H1 (cell line): Measurements from ENCODE around the gene CELF2. TPM values are rescaled to one million over a fixed set of nuclear protein-coding genes. Genes with fewer than 3 reads are reported as not detected.

Experiments used
- ATF2 ChIP-seq: IDR thresholded peaks from 2 replicates; pipeline ENCODE4 v1.6.1; 2012; ENCODE audit warnings: low read length, inconsistent platforms
- NANOG ChIP-seq: IDR thresholded peaks from 2 replicates; pipeline ENCODE4 v1.6.1; 2011; ENCODE audit warnings: low read length, low read depth, mild to moderate bottlenecking, inconsistent platforms; ENCODE audit not compliant: insufficient read depth, poor library complexity, severe bottlenecking
- RBBP5 ChIP-seq: IDR thresholded peaks from 2 replicates; pipeline ENCODE4 v1.7.1; 2012; ENCODE audit warnings: low read depth, mild to moderate bottlenecking, inconsistent platforms, low read length, moderate library complexity, borderline replicate concordance
- polyA plus RNA-seq, 7 experiments: library from polyadenylated mRNA; depleted of rRNA in 3 of 7; stranded (reverse) in 5 of 7; unstranded in 2 of 7; fragments of >200 nt in 5 of 7; fragments of 200-250 nt in 2 of 7; gene quantifications; 1 replicate in 5 of 7; 2 replicates in 1 of 7; 4 replicates in 1 of 7; pipeline versions ENCODE4 v1.2.1 to v1.2.3, GENCODE V29; 2011 to 2013; ENCODE audit warnings: missing spikeins in 2 of 7, mixed read lengths in 2 of 7
- total RNA-seq: library from RNA; stranded (reverse); fragmentation: NEBNext Ultra II Directional; extraction: Animal tissue kit (Norgen Biotek cat#: 25700); gene quantifications from 2 replicates; pipeline ENCODE4 v1.2.1, GENCODE V29; 2021
- TF ChIP-seq, protein P1 (sequence below): IDR thresholded peaks from 2 replicates; pipeline ENCODE4 v1.6.1; 2012; ENCODE audit warnings: inconsistent platforms

Gene CELF2
- total and polyA plus RNA-seq, 2 of the 8 experiments (the other 6 are each of a cell fraction or from before 2014, with no cell fraction given), result 18.3 to 22.7 TPM

DNA sequence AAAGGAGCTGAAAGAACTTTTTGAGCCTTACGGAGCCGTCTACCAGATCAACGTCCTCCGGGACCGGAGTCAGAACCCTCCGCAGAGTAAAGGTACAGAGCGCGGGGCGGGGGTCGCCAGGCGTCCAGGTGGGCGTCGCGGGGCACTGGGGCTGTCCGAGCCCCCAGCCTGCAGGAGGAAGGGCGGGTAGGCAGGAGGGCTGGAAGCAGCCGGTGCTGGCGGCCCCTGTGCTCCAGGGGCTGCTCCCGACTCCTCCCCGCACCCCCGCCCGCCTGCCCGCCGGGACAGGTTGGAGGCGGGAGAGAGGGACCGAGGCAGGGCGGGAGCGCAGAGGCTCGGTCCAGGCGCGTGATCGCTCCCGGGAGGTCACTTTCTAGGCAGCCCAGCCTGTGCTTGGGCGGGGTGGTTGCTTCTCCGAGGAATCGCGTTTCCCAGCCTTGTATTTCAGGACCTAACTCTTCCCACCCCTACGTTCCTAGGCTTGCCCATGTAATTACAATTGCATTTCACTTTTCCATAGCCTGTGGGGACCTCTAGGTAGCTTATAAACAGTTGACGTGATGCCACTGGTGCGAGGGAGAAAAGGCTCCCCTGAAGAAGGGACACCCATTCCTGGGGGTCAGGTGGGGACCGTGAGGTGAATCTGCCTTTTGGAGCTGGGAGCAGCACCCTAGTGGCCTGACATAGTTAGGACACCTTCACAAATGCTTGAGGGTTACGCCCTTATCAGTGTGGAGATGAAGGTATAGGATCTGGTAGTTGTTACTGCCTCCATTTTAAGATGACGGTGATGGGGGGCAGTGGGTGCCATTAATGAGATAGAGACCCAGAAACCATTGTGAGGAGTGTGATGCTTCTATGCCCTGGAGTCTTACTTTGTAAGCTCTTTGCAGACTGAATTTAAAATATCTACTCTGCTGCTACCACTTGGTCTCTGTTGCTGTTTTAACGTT, 148.2 kb downstream of the CELF2 start (continued):
- TF ChIP-seq RBBP5 (0 out of 2 replicates have a peak, but pooled peaks have one; percentile 72), NANOG (no peak), ATF2 (no peak)
- TF ChIP-seq, protein P1, sequence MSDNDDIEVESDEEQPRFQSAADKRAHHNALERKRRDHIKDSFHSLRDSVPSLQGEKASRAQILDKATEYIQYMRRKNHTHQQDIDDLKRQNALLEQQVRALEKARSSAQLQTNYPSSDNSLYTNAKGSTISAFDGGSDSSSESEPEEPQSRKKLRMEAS, result peak; percentile 62; the same call in 1 of the 2 replicates
